KMS-11 (cell line): ENCODE measurements around the gene ARFGAP3.

Source experiments
- H2AFZ ChIP-seq: fragments of 200-600 bp; sonication (generic); 2 replicates; pipeline ENCODE4 v1.6.1; 2016; ENCODE audit warnings: antibody characterized with exemption, mixed run types, low read depth
- H3K27ac ChIP-seq: fragments of 200-600 bp; sonication (generic); 2 replicates; pipeline ENCODE4 v1.6.1; 2016; ENCODE audit warnings: mild to moderate bottlenecking, mixed run types
- H3K27me3 ChIP-seq: fragments of 200-600 bp; sonication (generic); 2 replicates; pipeline ENCODE4 v1.6.1; 2017; ENCODE audit warnings: mild to moderate bottlenecking, low read depth, mixed run types, moderate library complexity; ENCODE audit not compliant: insufficient read depth
- H3K36me3 ChIP-seq: fragments of 200-600 bp; sonication (generic); 2 replicates; pipeline ENCODE4 v1.6.1; 2017; ENCODE audit warnings: mild to moderate bottlenecking, mixed run types; ENCODE audit not compliant: insufficient read depth
- H3K4me1 ChIP-seq: fragments of 200-600 bp; sonication (generic); 2 replicates; pipeline ENCODE4 v1.6.1; 2016; ENCODE audit warnings: mild to moderate bottlenecking, low read depth, mixed run types; ENCODE audit not compliant: poor library complexity, severe bottlenecking
- H3K4me2 ChIP-seq: fragments of 200-600 bp; sonication (generic); 2 replicates; pipeline ENCODE4 v1.7.0; 2016; ENCODE audit warnings: mild to moderate bottlenecking, mixed run types
- H3K4me3 ChIP-seq: fragments of 200-600 bp; sonication (generic); IDR thresholded peaks from 2 replicates; pipeline ENCODE4 v1.6.1; 2017; ENCODE audit warnings: low read depth, low read length, mixed read lengths; ENCODE audit not compliant: insufficient read depth
- H3K79me2 ChIP-seq: fragments of 200-600 bp; sonication (generic); 2 replicates; pipeline ENCODE4 v1.6.1; 2016; ENCODE audit warnings: low read depth, mixed run types; ENCODE audit not compliant: insufficient read depth
- H3K9ac ChIP-seq: fragments of 200-600 bp; sonication (generic); 2 replicates; pipeline ENCODE4 v1.6.1; 2016; ENCODE audit warnings: mild to moderate bottlenecking, mixed run types
- H4K20me1 ChIP-seq: fragments of 200-600 bp; sonication (generic); 2 replicates; pipeline ENCODE4 v1.6.1; 2016; ENCODE audit warnings: mild to moderate bottlenecking, mixed run types; ENCODE audit not compliant: insufficient read depth
- TF ChIP-seq, protein P1 (sequence below): fragments of 200-600 bp; sonication (generic); conservative IDR thresholded peaks from 2 replicates; pipeline ENCODE4 v1.6.1; 2017; ENCODE audit warnings: low read depth, mild to moderate bottlenecking, antibody characterized with exemption, low read length, moderate library complexity, mixed read lengths

Gene ARFGAP3

GRCh38 chr22:42801252-42802080 is 55.6 kb downstream of the ARFGAP3 start:
- H3K36me3 ChIP-seq: no peaks in the 10 kb centered on the region
- H2AFZ ChIP-seq: no peak overlapping the region
- TF ChIP-seq, protein P1, sequence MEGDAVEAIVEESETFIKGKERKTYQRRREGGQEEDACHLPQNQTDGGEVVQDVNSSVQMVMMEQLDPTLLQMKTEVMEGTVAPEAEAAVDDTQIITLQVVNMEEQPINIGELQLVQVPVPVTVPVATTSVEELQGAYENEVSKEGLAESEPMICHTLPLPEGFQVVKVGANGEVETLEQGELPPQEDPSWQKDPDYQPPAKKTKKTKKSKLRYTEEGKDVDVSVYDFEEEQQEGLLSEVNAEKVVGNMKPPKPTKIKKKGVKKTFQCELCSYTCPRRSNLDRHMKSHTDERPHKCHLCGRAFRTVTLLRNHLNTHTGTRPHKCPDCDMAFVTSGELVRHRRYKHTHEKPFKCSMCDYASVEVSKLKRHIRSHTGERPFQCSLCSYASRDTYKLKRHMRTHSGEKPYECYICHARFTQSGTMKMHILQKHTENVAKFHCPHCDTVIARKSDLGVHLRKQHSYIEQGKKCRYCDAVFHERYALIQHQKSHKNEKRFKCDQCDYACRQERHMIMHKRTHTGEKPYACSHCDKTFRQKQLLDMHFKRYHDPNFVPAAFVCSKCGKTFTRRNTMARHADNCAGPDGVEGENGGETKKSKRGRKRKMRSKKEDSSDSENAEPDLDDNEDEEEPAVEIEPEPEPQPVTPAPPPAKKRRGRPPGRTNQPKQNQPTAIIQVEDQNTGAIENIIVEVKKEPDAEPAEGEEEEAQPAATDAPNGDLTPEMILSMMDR: no peak

DNA sequence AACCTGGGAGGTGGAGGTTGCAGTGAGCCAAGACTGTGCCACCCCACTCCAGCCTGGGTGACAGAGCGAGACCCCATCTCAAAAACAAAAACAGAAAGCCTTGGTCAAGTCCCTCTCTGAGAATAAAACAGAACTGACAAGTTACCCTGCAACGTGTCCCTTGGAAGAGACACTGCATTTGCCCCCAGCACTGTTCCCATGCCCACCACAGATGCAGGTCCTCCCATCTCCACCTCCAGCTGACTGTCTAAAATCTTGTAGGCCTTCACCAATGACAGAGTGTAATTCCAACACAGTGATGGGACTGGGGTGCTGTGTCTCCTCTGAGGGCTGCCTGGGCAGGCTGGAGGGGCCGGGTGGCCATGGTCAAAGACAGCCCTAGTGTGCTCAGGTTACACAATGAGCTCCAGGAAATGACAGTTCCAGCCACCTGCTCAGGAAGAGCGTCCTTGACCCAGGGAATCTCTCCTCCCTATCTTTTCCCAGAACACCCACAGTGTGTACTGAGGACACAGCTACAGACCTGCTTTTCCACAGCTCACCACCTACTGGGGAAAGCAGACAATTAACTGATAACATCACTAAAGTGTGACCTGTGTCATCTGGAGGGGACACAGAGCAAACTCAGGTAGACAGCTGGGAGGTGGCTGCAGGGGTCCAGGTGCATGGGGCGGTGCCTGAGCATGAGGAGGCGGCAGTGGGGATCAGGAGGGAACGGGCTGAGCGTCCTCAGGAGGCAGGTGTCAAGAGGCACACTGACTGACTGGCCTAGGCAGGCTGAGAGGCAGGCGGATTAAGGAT is 56.4 kb downstream of the ARFGAP3 start:
- Histone ChIP-seq H3K79me2 (no peaks in the 10 kb centered on the region), H3K27me3 (no peaks in the 10 kb centered on the region), H3K4me2 (no peak overlapping the region), H3K9ac (no peak overlapping the region), H4K20me1 (no peaks in the 10 kb centered on the region), H3K4me3 (no peak overlapping the region), H2AFZ (no peak overlapping the region), H3K4me1 (peaks cover 8% of the 10 kb centered on the region), H3K27ac (no peak overlapping the region), H3K36me3 (no peaks in the 10 kb centered on the region)
- TF ChIP-seq, protein P1: no peak

More at GRCh38 chr22:42801252-42802080, 55.6 kb downstream of the ARFGAP3 start:
- Histone ChIP-seq H3K9ac (no peak overlapping the region), H3K27ac (no peak overlapping the region), H3K4me1 (peaks cover 15% of the 10 kb centered on the region), H3K4me3 (no peak overlapping the region), H3K27me3 (no peaks in the 10 kb centered on the region), H4K20me1 (no peaks in the 10 kb centered on the region), H3K79me2 (no peaks in the 10 kb centered on the region), H3K4me2 (no peak overlapping the region)

DNA sequence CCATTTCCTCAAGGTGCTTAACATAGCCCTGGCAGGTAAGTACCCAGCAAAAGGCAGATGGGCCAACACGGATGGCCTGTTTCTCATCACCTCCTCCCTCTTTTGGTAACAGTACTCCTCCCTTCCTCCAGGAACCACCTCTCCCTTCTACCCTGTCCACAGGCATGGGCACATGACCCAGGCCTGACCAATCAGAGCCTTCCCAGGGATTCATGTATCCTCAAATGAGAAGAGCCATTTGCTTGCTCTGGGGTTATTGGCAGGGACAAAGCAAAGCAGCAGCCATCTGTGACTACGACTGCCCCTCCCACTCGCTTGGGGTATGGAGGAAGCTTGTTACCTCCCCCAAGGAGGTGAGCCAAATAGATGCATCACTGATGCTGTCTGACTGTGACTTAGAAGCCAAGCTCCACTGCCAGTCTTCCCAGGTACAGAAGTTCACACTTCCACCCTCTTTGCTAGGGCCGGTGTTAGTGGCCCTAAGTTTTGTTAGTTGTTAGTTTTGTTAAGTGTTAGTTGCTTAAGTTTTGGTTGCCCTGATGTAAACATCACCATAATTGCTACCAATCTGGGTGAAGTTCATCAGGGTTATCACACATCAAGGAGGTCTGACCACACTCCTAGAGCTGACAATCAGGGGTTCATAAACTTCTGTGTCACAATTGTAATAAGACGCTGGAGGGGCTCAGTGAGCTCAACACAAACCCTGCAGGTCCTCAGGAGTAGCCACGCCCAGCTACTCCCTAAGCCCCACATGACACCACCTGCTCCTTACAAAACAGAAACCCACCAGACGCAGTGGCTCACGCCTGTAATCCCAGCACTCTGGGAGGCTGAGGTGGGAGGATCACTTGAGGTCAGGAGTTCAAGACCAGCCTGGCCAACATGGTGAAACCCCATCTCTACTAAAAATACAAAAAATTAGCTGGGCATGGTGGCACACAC is 57.3 kb downstream of the ARFGAP3 start:
- no peak overlapping the region for H3K27ac ChIP-seq

GRCh38 chr22:42799061-42799460 is 58.0 kb downstream of the ARFGAP3 start:
- TF ChIP-seq, protein P1: no peak
- Histone ChIP-seq H3K4me3 (no peak overlapping the region), H3K27me3 (no peaks in the 10 kb centered on the region), H2AFZ (no peak overlapping the region), H3K4me1 (no peaks in the 10 kb centered on the region), H3K4me2 (no peak overlapping the region), H3K9ac (no peak overlapping the region), H3K79me2 (no peaks in the 10 kb centered on the region), H3K27ac (no peak overlapping the region), H3K36me3 (no peaks in the 10 kb centered on the region), H4K20me1 (no peaks in the 10 kb centered on the region)

More for the DNA sequence above, 57.3 kb downstream of the ARFGAP3 start:
- TF ChIP-seq, protein P1: no peak
- Histone ChIP-seq H4K20me1 (no peaks in the 10 kb centered on the region), H3K9ac (no peak overlapping the region), H3K36me3 (no peaks in the 10 kb centered on the region), H3K79me2 (no peaks in the 10 kb centered on the region), H3K4me2 (no peak overlapping the region), H3K27me3 (no peaks in the 10 kb centered on the region), H3K4me1 (no peaks in the 10 kb centered on the region), H3K4me3 (no peak overlapping the region), H2AFZ (no peak overlapping the region)
